ENCODE measurements around the gene E2F4.

E2F4 gene

GRCh38 chr16:67229906-67230808 is 38.2 kb downstream of the E2F4 start:
- no peak for DNase-seq (ENCODE audit: low read depth)
- no peak for TF ChIP-seq CTCF (IDR thresholded peaks at IDR 0.05; ENCODE audit: control insufficient read depth, insufficient read depth, low read depth, low read length, missing control alignments)
- no peak overlapping the region for H3K4me3 ChIP-seq (ENCODE audit: control insufficient read depth, low read depth, low read length)

DNA sequence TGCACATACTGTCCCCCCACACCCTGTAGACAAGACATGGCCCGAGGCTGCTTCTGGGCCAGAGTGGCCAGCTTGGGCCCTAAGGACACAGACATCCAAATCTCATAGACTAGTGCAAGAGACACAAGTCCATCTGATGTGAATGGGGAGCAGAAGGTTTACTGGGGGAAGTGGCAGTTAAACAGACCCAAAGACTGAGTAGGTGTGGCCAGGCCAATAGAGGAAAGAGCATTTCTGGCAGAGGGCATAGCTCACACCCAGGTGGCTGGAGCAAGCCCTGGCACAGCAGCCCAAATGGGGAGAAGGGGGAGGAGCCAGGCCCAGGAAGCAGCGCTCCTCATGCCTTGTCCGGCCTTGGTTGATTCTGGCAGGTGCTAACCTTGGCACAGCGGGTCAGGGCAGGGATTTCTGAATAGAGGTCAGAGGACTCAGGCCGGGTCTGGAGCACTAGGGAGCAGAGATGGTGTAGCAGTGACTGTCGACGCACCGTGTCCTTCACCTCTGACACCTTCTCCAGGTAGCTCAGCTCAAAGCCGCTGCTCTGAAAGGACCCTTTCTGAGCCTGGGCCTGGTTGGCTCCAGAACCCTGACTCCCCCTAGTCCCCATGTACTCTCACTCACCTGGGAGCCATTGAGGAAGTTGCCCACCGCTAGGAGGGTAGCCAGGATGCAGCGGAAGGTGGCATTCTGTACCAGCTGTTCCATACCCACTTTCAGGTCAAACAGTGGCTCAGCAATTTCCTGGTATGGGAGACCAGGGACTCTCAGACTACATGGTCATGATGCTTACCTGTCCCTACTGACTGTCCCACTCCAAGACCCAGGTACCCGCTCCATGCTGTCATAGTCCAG is 39.1 kb downstream of the E2F4 start:
- no peak for DNase-seq (ENCODE audit: low read depth)
- TF ChIP-seq CTCF (IDR thresholded peaks at IDR 0.05; ENCODE audit: control insufficient read depth, insufficient read depth, low read depth, low read length, missing control alignments): no peak
- H3K4me3 ChIP-seq (ENCODE audit: control insufficient read depth, low read depth, low read length): no peak overlapping the region

GRCh38 chr16:67233596-67233995 is 41.6 kb downstream of the E2F4 start:
- DNase-seq (ENCODE audit: low read depth): no peak
- no peak for TF ChIP-seq CTCF (IDR thresholded peaks at IDR 0.05; ENCODE audit: control insufficient read depth, insufficient read depth, low read depth, low read length, missing control alignments)
- no peak overlapping the region for H3K4me3 ChIP-seq (ENCODE audit: control insufficient read depth, low read depth, low read length)

- TF ChIP-seq CTCF (IDR thresholded peaks at IDR 0.05; ENCODE audit: control insufficient read depth, insufficient read depth, low read depth, low read length, missing control alignments): no peak
- no peak for DNase-seq (ENCODE audit: low read depth)
- no peak overlapping the region for H3K4me3 ChIP-seq (ENCODE audit: control insufficient read depth, low read depth, low read length)
Measured at GRCh38 chr16:67234180-67234597, 42.2 kb downstream of the E2F4 start.

DNA sequence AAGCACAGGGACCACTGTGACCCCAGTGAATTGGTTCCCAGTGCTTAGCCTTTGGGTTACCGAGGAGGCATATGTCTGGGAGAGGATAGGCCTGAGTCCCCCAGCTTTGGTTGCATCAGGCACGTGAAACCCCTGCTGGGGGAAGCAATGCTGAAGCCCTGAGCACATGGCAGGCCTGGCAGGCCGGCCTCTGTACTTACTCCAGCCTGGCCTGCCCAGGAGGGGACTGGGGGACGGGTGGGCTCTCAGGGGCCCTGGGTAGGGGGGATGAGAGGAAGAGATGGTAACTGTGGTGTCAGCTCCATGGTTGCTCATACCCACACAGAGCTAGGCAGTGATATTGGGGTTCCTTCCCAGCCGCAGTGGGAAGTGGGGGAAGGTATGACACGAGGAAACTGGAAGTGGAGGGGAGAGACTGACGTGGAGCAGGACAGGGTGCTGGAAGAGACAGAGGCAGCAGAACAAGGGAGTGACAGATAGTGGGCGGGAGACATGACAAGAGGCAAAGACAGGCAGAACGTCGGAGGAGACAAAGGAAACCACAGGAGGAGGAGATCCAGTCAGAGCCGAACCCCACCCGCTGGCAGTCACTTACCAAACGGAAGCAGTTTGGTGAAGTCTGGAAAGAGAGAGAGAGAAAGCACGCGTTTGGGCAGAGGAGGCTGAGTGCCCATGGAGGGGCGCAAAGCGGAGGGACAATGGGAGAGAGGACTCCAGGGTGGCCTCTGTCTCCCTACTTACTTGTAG is 44.0 kb downstream of the E2F4 start:
- TF ChIP-seq CTCF (IDR thresholded peaks at IDR 0.05; ENCODE audit: control insufficient read depth, insufficient read depth, low read depth, low read length, missing control alignments): no peak
- no peak for DNase-seq (ENCODE audit: low read depth)
- H3K4me3 ChIP-seq (ENCODE audit: control insufficient read depth, low read depth, low read length): no peak overlapping the region
